GM19455 (cell line): ENCODE measurements around the gene PLK1.
"Not testable (repeated sequence)": the region's sequence is repeated elsewhere in the genome, so short reads cannot be mapped to it uniquely, and the experiment has no call there.

Experiments
- ATAC-seq: cut with Tn5 transposase; IDR thresholded peaks from one replicate; pipeline ENCODE4 v1.9.1; 2021; ENCODE audit not compliant: unreplicated experiment

Gene PLK1

DNA sequence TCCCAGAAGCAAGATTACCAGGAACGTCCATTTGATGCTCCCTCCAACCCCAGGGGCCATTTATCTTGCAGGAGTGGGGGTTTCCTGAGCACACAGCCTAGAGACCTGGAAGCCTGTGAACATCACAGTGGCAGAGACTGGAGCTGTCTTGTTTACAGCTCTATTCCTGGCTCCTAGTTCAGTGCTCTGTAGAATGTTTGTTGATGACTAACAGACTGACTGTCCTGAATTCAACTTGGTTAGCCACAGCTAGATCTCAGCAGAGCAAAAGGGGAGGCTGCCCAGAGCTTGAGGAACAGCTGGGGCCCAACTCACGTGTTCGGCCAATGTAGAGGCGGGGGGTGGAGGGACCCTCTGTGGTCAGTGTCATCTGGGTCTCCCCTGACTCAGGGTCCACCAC is 27.8 kb downstream of the PLK1 start:
- ATAC-seq = no peak

DNA sequence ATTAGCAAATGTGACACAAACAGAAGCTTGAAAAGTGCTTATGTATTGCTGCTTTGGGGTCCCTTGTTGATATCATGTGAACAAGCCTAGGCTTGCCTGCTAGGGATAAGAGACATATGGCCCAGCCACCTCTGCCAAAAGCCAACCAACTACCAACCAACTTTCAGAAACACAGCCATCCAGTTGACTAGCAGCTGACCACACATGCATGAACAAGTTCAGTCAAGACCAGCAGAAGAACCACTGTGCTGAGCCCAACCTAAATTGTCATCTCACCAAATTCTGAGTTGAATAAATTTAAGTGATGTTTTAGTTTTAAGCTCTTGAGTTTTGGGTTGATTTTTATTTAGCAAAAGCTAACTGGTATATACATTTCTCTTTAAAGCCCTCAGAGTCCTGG is 30.8 kb downstream of the PLK1 start:
- no peak for ATAC-seq

DNA sequence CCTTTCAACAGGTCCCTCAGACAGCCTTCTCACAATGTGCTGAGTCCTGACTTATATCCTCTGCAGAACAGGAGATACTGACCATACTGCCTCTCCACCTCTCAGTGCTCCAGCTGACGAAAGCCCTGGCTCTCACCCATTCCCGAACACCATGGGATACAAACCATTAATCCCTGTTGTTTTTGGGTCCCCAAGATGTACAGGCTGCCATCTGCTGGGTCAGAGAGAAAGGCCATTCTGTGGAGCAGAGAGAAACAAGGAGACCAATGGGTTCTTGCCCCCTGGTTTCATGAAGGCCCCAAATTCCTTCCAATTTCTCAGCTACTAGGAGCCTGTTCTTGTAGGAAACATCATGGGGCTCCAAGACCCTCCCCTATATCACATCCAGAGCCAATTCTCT is 31.3 kb downstream of the PLK1 start:
- no peak for ATAC-seq

DNA sequence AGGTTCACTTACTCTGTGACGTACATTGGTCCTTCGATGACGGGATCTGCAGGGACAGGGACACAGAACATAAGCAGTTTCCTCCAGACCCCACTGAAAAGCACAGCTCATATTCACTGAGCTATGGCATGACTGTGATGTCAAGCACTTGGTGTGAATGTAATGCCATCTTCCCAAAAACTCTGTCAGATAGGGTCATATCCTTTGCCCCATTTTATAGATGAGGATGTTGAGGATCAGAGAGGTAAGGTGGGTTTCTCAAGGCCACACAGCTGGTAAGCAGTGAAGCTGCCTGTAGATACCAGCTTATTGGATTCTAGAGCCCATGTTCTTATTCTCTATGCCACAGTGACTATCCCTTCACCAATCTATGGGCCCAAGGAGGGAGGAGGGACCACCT is 31.8 kb downstream of the PLK1 start:
- no peak for ATAC-seq

DNA sequence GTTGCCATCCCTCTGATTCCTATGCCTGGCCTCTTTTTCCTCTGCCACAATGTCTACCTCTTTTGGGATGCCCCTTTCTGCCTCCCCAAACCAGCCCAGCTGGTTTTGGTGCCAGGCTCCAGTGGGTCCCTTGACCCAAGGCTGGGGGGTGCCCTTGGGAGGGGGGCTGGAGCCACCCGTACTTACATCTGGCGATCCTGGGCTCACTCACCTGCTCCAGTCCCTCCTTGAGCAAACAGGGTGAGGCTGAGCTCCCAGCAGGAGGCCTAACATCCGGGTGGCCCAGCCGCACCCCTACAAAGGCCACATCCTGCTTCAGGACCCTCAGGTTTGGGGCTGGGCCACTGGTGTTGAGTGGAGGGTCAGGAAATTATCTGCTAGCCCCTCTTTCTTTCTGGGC is 33.1 kb downstream of the PLK1 start:
- ATAC-seq = no peak

DNA sequence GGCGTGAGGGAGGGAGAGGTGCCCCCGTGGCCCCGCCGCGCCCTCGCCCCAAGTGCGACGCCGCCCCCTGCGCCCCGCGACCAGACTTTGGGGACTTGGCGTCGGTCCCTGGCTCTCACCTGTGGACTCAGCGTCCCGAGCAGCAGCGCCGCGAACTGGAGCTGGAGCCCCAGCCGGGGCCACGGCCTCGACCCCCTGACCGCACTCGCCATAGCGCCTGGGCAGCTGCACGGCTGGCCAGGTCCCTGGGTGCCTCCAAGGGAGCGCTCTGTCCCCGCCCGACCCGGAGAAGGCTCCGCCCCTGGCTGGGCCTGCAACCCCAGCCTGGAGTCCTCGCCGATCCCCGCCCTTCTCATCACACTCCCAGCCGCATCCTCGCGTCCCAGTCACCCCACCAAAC is 34.3 kb downstream of the PLK1 start, which contains the start of gene ERN2:
Gene ERN2, minus strand, starts transcription at position 247 of the 400 bp plus-strand sequence. Its CDS starts 35 bp downstream, at position 212.
- ATAC-seq = no peak

DNA sequence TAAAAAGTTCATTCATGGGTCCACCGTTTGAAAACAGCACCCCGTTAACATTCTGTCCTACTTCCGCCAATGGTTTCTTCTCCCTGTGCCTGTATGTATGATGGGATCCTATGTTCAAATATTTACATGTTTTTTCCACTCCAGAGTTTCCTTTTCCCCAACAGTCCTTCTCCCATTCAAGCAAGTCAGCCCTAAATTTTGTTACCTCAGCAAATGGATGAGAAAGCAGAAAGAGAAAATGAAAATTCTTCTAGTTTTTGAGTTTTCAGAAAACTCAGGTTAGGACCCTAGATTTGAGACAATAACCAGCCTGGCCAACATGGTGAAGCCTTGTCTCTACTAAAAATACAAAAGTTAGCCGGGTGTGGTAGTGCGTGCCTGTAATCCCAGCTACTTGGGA is 37.8 kb downstream of the PLK1 start:
- no peak for ATAC-seq

DNA sequence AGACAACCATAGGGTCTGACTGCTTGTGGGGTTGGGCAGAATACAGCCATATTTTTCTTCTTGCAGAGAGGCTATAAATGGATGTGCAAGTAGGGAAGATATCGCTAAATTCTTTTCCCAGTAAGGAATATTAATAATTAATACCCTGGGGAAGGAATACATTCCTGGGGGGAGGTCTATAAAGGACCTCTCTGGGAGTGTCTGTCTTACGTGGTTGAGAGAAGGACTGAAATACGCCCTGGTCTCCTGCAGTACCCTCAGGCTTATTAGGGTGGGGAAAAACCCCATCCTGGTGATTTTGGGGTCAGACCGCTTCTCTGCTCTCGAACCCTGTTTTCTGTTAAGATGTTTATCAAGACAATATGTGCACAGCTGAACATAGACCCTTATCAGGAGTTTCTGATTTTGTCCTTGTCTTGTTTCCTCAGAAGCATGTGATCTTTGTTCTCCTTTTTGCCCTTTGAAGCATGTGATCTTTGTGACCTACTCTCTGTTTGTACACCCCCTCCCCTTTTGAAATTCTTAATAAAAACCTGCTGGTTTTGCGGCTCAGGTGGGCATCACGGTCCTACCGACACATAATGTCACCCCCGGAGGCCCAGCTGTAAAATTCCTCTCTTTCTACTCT is 44.0 kb downstream of the PLK1 start:
- ATAC-seq = not testable (repeated sequence)

DNA sequence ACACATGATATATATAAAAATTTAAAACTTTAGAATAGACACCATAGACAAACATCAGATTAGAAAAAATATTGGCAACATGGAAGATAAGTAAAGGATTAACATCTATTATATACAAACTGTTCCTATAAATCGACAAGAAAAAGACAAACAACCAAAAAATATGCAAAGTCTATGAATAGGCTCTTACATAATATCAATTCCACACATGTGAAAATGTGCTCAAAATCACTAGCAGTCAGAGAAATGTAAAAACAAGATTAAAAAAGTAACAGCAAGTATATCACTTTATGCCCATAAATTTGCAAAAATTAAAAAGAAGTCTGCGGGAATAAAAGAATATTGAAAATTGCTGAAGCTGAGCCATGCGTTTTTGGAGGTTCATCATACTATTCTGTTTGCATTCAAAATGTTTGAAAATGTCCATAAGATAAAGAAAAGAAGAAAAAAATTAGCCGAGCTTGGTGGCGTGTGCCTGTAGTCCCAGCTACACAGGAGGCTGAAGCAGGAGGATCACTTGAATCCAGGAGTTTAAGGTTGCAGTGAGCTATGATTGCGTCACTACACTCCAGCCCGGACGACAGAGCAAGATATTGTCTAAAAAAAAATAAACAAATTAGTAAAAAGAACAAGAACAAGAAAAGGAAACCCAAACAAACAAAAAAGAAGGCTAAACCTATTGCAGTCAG is 45.6 kb downstream of the PLK1 start:
- no peak for ATAC-seq

DNA sequence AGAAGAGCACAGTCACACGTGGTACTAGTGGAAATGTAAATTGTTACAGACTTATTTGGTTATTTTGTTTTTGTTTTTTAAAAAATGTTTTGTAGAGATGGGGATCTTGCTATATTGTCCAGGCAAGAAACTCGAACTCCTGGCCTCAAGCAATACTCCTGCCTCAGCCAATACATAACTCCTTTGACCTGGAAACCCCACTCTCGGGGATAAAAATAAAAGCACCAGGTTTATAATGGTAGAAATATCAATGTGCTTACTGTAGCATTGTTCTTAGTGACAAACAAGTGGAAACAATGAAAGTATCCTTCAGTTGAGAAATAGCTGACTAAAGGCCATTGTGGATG is 46.1 kb downstream of the PLK1 start:
- no peak for ATAC-seq

DNA sequence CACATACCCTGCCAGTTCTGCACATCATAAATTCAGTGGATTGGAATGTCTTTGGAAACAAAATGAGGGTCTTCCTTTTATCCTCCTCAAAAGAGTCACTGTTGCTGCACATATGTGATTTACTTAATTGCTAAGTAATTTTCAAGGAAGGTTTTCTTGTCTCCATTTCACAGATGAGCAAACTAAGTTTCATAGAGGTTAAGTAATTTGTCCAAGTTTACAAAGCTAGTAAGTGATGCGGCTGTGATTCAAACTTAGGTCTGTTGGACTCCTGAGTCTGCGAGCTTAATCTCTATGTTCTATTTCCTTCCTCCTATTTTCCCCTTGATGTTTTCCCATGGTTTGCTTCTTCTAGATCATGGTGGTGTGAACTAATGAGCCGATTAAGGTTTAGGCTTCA is 48.0 kb downstream of the PLK1 start:
- ATAC-seq = no peak

DNA sequence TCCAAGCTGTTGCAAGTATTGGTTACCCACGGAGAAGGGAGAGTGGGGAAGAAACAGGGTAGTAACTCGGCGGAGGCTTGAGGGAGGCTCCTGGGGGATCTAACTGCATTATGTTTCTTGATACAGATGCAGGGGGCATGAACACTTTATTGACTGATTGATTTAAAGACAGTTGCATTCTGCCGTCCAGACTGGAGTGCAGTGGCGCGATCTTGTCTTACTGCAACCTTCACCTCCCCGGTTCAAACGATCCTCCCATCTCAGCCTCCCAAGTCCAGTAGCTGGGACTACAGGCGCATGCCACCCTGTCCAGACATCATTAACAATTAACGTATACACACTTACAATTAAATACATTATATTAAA is 49.4 kb downstream of the PLK1 start:
- no peak for ATAC-seq

DNA sequence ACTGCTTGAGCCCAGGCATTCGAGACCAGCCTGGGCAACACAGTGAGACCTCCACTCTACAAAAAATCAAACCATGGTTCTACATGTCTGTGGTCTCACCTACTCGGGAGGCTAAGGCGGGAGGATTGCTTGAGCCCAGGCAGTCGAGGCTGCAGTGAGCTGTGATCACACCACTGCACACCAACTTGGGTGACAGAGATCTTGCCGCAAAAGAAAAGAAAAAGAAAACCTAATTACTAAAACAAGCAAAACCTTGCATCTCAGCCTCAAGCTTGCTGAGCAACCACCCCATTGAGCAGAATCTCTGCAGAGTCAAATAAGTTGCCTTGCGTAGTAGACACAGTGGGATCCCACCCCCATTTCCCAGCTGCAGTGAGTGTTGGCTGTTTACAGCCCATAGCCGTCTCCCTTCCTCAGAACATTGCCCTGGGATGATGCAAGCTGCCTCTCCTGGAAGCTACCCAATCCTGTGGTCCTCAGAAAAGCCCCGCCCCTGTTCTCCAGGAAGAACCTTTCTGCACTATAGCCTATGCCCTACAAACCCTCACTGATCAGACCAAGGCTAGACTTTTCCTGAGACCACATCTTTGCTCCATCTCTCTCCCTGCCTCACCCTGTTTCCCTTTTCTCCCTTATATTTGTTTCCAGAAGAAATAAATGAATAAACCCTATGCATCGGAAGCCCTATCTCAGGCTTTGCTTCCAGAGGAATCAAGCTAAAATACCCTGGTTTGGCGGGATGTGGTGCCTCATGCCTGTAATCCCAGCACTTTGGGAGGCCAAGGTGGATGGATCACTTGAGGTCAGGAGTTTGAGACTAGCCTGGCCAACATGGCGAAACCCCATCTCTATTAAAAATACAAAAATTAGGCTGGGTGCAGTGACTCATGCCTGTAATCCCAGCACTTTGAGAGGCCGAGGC is 51.1 kb downstream of the PLK1 start:
- ATAC-seq = no peak

DNA sequence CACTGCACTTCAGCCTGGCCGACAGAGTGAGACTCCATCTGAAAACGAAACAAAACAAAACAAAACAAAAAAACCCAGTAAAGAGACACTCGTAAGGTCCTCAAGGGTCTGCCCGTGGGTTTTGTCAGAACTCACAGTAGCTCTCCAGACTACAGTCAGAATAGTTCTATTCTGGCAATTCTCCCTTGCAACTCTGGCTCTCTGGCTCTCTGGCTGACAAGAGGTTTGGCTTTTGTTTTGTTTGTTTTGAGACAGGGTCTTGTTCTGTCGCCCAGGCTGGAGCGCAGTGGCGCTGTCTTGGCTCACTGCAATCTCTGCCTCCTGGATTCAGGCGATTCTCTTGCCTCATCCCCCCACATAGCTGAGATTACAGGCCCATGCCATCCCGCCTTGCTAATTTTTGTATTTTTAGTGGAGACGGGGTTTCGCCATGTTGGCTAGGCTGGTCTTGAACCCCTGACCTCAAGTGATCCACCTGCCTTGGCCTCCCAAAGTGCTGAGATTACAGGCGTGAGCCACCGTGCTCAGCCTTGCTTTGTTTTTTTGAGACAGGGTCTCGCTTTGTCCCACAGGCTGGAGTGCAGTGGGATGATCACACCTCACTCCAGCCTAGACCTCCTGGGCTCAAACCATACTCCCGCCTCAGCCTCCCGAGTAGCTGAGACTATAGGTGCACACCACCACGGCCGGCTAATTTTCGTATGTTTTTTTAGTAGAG is 55.6 kb downstream of the PLK1 start:
- ATAC-seq = no peak

DNA sequence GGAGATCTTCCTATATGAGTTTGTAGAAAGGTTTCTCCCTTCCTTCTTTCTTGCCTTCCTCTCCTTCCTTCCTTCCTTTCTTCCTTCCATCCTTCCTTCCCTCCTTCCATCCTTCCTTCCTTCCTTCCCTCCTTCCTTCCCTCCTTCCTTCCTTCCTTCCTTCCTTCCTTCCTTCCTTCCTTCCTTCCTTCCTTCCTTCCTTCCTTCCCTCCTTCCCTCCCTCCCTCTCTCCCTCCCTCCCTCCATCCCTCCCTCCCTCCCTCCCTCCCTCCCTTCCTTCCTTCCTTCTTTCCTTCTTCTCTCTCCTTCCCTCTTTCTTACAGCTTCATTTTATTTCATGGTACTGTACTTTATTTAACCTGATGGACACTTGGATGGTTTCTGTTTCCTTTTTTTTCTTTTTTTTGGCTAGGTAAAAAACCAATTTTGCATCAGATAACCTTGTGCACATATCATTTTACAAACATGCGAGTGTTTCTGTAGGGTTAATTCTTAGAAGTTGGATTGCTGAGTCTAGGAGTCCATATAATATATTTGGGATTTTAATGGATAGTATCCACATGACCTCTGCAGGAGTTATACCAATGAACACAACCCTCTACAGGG is 58.8 kb downstream of the PLK1 start:
- ATAC-seq = not testable (repeated sequence)

DNA sequence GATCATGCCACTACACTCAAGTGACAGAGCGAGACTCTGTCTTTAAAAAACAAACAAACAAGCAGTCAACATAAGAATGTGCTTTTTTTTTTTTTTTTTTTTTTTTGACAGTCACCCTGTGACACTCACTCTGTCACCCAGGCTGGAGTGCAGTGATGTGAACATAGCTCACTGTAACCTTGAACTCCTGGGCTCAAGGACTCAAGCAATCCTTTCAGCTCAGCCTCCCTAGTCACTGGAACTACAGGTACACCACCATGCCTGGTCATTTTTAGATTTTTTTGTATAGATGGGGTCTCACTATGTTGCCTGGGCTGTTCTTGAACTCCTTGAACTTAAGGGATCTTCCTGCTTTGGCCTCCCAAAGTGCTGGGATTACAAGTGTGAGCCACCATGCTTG is 60.8 kb downstream of the PLK1 start:
- no peak for ATAC-seq
